ENCODE data around the gene ASF1B. TPM values are rescaled to one million over a fixed set of nuclear protein-coding genes. Genes with fewer than 3 reads are reported as not detected.
"Not testable (repeated sequence)": the region's sequence is repeated elsewhere in the genome, so short reads cannot be mapped to it uniquely, and the experiment has no call there.

Gene ASF1B
- total RNA-seq, 1 donor from 2014 or later: 0.87 TPM

DNA sequence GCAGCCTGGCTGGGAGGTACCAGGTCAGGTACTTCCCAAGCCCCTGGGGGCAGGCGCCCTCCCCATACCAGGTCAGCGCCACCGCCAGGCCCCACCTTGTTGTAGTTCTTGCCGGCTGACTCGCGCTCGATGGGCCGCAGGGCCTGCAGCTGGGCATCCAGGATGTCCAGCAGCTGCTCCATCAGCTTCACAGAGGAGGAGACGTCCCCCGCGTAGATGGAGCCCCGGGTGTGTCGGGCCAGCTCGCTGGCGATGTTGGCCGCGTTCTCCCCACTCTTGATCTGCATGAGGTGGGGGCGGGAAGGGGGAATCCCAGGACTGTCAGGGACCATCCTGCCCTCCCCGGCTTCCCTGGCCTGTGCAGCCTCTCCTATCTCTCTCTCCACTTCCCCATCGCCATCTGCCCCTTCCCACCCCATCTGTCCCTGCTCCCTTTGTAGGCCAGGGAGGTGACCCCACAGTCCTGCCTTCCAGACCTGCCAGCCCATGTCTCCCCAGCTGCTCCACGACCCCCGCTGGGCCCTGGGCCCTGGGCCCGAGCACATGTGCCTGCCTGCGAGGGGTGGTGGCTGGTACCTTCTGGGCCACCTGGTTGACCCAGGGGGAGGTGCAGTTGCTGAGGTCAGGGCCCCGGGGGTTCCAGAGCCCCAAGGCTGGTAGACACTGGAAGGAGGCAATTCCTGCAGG, 23.8 kb upstream of the ASF1B start:
- no peak for DNase-seq (ENCODE audit: low spot score)

DNA sequence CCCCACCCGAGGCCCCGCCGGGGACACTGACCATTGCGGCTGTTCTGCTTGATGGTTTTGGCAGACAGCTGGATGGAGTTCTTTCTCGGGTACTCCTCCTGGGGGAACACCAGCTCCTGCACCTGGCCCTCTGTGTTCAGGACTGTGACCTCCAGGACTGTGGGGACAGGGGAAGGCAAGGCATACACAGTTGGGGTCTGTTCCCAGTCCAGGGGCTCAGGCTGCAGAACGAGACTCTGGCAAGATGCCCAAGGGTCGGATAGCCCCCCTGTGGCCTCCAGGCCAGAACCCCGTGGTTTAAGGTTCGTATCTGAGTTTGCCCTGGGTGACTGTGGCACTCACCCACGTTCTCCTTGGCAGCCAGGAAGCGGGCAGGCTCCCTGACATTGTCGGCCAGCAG, 22.7 kb upstream of the ASF1B start:
- DNase-seq (ENCODE audit: low spot score): no peak

DNA sequence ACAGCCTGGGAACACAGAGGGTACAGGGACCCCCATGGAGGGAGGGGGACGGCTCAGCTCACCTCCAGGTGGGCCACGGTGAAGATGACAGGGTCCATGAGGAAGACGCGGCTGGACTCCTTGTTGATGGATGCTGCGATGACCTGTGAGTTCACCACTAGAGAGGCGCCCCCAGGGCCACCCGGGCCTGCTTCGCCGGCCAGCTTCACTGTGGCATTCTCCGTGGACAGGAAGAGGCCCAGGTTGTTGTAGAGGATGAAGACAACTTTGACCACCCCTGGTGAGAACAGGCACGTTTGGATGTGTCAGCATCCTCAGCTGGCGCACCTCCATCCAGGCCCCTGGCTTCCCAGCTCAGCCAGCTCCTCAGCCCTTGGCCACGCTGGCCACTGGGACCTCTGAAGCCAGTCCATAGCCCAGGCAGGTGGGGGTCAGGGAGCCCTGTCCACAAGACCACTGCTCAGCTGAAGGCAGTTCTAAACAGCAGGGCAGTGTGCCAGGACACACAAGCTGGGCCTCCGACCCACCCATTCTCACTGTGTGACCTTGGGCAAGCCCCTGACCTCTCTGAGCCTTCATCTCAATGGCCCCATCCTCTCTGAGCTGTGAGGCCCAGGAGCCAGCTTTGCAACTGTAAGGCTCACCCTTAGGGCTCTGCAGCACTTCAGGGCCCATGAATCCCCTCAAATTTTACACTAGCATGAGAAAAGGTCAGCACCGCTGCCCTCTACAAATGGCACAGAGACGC, 22.1 kb upstream of the ASF1B start:
- DNase-seq (ENCODE audit: low spot score): no peak

DNA sequence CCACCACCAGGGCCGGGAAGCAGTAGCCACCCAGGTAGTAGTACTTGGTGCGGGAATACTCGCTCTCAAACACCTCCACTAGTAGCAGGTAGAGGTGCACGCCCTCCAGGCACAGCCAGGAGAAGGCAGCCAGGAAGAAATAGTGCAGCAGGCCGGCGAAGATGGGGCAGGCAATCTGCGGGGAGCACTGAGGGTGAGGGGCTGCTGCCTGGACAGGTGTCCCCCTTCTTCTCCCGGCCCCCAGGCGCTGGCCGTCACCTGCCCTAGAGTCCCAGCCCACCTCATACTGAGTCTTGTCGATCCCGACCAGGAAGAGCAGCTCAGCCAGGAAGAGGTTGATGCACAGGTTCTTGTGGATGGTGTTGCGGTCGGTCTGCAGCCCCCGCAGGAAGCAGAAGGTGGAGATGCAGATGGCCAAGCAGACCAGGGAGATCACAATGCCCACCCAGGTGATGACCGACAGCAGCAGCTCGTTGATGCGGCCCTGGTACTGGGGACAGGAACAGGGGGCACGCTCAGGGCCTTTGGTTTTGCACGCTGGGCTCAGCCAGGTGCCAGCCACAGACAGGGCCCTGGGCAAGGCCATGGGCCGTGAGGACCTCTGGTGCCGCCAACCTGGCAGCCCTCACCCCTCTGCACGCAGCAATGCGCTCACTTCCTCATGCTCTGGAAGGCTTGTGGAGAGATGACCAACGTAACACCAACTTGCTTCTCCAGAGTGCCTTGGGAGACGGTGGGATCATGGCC, 20.8 kb upstream of the ASF1B start:
- no peak for DNase-seq (ENCODE audit: low spot score)

- DNase-seq (ENCODE audit: low spot score): no peak
Observed at GRCh38 chr19:14156122-14156521, 19.7 kb upstream of the ASF1B start.

DNA sequence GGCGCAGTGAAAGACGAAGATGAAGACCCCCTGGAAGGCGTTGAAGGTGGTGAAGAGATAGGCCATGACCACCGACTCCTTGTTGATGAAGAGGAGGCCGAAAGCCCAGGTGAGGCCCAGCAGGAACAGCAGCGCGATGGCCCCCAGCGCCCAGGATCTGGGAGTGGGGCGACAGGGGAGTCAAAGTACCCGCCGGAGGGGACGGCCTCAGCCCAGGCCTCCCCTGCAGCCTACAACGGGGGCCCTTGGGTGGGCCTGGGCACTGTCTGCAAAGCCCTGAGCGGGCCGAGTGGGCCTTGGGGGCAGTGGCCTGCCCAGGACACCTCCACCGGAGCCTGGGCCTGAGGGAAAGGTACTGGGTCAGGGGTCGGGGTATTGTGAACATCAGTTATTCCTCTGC, 19.0 kb upstream of the ASF1B start:
- DNase-seq (ENCODE audit: low spot score): no peak

GRCh38 chr19:14152713-14153112, 16.3 kb upstream of the ASF1B start:
- DNase-seq (ENCODE audit: low spot score): no peak

GRCh38 chr19:14150770-14151661, 14.6 kb upstream of the ASF1B start:
- no peak for DNase-seq (ENCODE audit: low spot score)

DNA sequence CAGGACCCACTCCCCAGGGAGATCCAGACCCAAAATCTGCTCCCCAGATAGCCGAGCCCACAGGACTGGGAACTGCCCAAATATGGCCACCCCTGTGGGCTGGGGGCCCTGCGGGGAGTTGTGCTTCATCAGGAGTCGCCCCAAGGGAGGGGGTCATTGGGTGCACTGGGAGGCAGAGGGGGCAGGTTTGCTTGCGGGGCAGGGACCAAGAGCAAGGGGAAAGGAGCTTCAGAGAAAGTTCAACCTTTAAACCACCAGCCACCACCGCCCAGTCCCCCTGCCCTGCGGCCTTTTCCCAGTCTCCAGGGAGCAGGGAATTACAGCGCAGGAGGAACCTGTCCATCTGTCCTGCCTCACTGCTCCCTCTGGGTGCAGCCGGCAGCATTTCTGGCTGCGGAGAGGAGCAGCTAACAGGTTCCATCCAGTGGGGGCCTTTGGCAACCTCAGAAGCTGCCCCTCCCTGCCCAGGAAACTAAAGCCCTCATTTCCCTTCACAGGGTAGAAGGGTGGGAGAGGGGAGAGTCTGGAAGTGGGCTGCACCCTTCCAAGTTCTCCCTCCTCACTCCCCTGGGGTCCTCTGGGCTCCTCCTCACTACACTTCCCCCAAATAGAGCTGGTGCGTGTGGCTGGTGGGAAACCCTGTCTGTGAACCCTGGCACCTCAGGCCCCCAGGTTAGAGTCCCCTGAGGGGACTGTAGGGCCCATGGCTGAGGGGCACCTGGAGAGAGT, 13.8 kb upstream of the ASF1B start:
- no peak for DNase-seq (ENCODE audit: low spot score)

DNA sequence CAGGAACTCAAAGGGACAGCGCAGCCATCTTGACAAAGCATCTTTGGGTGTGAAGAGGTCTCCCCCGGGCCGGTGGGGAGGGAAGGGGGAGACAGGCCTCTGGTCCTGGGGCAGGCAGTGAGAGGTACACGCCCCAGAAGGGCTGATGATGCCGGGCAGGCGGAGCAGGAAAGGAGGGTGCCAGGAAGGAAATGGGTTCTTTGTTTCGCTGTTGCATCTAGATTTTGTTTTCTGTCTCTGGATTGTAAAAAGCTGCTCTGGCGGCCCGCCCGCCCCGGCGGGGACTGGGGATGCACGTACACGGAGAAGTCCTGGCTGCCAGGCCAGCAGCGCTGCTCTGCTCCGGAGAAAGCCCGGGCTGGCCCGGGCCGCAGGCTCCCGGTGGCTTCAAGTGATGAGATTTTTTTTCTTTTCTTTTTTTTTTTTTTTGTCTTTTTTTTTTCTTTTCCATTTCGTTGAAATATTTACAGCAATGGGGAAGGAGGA, 13.2 kb upstream of the ASF1B start:
- no peak for DNase-seq (ENCODE audit: low spot score)

GRCh38 chr19:14148751-14149410, 12.5 kb upstream of the ASF1B start:
- DNase-seq (ENCODE audit: low spot score): no peak

GRCh38 chr19:14147797-14148605, 11.6 kb upstream of the ASF1B start:
- no peak for DNase-seq (ENCODE audit: low spot score)

DNA sequence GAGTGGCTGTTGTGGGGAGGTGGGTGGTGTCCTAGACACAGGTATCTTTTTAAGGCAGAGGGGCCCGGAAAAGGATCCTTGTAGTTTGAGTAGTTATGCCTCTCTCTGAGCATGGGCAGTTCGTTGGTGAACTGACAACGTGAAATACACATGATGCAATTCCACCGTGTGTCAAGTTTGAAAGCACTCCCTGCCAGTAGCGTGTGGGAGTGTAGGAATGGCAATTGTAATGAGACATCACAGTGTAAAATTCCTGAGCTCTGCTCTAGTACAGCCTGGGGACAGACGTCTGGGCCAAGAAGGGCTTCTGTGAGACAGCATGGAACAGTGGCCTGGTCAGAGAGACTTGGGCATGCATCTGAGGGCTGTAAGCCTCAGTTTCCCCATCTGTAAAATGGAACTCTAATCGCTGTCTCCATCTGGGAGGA, 10.4 kb upstream of the ASF1B start:
- DNase-seq (ENCODE audit: low spot score): no peak

GRCh38 chr19:14146169-14146568, 9.8 kb upstream of the ASF1B start:
- not testable (repeated sequence) for DNase-seq (ENCODE audit: low spot score)

DNA sequence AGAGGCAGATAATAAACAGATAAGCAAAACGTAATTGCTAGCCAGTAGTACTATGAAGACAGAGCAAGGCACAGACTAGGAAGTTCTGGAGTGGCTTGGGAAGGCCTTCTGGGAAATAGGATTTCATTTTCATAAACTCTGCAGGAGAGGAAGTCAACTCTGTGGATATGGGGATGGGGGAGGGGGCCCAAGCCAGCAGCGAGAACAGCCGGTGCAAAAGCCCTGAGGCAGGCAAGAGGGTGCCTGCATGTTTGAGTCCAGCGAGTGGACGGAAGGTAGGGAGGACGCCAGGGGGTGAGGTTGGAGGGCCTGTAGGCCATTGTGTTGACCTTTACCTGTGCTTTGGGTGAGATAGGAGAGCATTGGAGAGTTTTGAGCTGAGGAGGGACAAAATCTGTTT, 9.0 kb upstream of the ASF1B start:
- no peak for DNase-seq (ENCODE audit: low spot score)

- no peak for DNase-seq (ENCODE audit: low spot score)
Observed at GRCh38 chr19:14142262-14143190, 6.1 kb upstream of the ASF1B start.

GRCh38 chr19:14141041-14141440, 4.7 kb upstream of the ASF1B start:
- DNase-seq (ENCODE audit: low spot score): no peak

GRCh38 chr19:14139944-14140343, 3.6 kb upstream of the ASF1B start:
- no peak for DNase-seq (ENCODE audit: low spot score)
